GM21515 (cell line): ENCODE measurements around the gene F5.
"Not testable (repeated sequence)": the region's sequence is repeated elsewhere in the genome, so short reads cannot be mapped to it uniquely, and the experiment has no call there.

Experiments used
- ATAC-seq: cut with Tn5 transposase; IDR thresholded peaks from one replicate; pipeline ENCODE4 v1.9.1; 2021; ENCODE audit not compliant: unreplicated experiment

The F5 gene

GRCh38 chr1:169546087-169546995, 39.9 kb downstream of the F5 start:
- peak; percentile 67 for ATAC-seq

DNA sequence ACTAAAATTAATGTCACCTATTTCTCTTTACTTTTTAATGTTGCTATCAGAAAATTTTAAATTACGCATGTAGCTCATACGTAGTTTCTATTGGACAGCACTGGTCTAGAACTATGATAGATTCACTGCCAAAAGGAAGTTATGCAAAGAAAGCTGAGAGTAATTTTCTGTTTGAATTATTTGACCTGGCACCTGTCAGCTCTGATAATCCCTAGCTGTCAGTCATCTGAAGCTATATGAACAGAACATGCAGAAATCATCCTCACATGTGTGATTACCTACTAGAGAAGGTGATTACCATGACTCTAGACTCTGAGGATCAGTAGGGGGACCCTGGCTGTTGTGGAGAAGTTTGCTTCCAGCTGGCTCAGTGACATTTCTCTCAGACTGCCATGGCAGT, 40.8 kb downstream of the F5 start:
- ATAC-seq: no peak

DNA sequence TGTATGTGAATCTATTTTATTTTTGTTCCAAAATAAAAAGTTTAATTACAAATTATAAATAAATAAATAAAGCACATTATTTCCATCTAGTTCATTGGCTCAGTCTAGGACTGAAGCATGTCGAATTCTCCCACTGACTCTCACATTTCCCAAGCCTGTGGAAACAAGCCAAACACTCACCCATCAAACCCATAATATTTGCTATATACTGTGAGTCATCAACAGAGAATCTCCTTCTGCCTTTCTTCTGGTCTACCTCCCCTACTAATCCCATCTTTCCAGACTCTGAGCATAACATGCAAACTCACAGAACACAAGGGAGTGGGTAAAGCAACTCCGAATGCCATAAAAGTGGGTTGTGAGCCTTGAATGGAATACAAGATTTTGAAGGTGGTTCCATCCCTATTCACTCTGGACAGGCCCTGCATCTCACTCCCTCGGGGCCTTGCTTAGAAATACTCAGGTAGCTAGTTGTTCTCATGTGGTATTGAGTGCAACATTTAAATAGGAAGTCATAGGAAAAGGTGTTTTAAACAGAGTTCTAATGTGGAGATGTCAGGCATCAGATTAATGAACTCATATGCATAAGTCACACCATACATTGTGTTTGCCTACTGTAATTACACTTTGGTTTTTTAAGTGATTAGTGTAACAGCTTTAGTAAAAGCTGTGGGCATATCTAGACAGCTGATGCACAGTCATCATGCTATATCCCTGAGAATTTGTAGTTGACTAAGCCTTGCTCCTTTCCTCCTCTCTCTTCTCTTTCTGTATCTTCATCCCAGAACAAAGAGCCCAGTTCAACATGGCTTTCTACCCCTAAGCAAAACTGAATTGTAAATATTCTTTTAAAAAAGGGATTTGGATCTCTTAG, 47.0 kb downstream of the F5 start:
- no peak for ATAC-seq

DNA sequence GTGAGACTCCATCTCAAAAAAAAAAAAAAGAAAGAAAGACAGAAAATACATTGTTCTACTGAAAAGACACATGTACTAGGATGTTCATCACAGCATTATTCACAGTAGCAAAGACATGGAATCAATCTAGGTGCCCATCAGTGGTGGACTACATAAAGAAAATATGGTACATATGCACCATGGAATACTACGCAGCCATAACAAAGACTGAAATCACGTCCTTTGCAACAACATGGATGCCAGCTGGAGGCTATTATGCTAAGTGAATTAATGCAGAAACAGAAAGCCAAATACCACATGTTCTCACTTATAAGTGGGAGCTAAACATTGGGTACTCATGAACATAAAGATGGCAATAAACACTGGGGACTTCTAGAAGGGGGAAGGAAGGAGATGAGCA, 51.6 kb downstream of the F5 start:
- ATAC-seq: no peak

GRCh38 chr1:169533528-169534190, 52.6 kb downstream of the F5 start:
- ATAC-seq: not testable (repeated sequence)

- ATAC-seq: no peak
Observed at GRCh38 chr1:169530448-169530847, 55.8 kb downstream of the F5 start.

DNA sequence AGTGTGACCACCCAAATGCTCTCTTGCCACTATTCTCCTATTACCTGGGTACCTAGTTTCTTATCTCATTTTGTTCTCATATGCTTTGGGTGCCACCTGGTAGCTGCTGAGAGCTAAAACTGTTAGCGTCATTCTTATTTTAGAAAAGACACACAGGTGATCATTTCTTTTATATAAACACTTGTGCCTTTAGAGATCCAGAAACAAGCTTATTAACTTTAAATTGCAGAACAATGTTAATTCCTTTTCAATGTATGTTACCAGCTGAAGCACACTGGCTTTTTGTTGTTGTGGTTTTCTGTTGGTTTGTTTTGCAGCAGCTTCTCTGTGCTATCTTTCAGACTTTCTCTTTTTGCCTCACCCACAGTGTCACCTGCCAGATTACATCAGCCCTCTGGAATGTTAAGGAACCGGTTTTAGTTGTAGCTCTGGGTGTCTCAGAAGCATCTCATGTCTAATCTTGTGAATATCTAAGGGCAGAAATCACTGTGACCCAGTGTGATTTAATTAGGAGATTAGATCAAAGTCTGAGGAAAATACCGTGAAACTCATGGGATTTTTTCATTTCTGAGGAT, 57.1 kb downstream of the F5 start:
- no peak for ATAC-seq

DNA sequence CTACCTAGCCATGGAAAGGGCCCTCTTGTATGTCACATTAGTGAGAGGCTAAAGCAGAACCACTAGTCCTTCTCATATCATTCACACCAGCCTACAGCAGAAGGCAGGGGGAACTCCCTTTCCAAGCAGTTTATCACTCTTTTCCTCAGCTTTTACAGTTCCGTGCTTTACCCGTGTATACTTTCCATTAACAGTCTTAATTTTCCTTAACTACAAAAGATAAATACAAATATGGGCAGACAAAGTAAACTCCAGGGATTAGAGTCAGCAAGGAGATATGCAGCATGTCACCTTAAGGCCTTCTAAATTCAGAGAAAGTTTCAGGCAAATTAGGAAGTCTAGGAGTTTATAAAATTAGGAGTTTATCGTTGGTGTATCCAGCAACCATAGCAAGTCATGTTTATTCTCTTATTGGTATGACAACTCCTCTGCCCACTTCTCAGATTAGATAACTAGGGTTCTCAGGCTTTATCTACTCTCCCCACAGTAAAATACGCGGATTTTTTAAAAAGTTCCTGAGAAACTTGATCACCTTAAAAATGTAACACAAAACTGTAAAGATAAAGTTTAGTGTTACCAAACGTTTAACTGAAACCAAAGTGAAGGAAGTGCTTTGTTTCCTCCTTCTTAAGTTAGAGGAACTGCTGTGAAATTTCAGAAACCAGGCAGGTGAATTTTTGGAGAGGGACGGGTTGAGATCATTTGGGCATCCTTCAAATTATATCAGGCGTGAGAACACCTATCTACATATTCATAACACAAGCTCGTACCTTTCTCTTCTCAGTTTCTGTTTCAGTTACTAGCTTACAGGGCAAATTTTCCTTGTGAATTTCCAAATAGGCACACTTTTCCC, 57.8 kb downstream of the F5 start:
- ATAC-seq: no peak

DNA sequence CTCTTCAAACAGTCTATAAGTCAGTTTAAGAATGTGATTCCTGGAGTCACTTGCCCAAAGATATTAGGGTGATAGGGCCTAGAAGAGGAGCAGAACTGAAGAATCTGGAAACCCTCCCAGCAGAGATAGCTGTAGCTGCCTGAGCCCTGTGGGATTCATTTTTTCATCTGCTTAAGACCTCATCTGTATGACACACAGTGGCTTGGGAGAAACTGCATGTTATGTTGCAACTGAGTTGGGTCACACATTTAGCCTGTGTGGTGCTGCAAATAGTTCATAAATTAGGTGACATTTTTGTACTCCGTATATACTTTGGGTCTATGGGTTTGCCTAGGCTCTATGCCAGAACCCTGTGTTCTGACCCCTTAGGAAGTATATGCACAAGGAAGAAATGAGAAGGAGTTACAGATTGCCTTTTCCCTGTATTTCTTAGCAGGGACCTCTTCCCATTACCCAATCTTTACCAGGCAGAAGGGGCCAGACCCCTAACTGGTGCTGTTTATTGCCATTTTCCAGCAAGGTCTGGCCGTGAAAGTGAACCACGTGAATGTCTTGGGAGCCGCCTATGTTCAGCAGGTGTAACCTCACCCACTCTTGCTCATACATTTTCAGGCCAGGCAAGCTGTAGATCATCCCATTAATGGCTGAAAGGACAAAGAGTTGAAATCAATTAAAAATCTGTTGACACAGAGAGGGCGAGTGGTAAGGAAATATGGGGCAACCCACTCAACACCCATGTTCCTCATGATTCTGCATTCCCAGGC, 58.6 kb downstream of the F5 start:
- no peak for ATAC-seq

- ATAC-seq: no peak
Observed at GRCh38 chr1:169527001-169527400, 59.3 kb downstream of the F5 start.

DNA sequence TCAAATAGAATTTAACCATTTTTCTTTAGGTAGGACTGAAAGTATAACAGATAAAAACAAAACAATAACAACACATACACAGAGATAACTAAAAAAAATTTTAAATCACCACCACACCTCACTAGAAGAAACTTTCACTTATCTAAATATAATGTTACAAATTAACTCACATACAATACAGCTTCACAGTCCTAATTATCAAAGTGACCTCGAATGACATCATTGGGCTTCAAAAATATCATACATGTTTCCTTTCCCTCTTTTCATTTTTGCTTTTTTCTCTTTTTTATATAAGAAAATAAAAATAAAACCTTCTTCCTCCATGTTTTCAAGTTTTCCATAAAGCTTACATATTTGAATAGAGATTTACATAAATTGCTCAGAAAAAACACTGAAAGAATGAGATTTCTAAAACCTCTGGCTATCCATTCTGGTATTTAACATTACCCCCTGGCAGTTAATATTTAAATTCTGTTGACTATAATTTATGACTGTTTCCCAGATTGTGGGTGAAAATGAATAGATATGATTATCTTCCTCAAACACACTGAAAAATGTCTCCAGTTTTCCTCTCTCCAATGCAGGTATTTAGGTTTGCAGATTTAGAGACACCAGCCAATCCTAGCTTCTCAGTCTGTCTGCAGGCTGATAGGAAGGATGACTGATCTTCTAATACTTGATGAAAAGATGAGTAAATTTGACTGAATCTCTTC, 60.0 kb downstream of the F5 start:
- ATAC-seq: no peak

DNA sequence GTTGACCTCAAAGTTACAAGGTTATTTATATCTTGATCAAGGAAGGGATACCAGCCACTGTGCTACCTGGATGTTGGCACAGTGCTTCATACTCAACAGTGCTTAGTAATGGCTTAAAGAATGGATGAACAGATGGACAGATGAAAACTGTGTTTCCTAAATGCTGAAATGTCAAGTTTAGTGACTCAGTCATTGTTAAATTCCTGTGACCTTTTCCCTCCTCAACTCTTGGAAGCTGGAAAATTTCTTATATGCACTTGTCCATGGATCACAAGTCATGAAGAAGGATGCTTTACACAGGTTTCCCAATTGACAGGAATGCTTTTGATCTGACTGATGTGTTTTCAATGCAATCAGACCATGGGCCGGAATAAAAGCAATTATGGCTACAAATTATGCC, 60.9 kb downstream of the F5 start:
- no peak for ATAC-seq

- ATAC-seq: no peak
Observed at GRCh38 chr1:169523904-169524303, 62.4 kb downstream of the F5 start.

- no peak for ATAC-seq
Observed at GRCh38 chr1:169521226-169521625, 65.1 kb downstream of the F5 start.

DNA sequence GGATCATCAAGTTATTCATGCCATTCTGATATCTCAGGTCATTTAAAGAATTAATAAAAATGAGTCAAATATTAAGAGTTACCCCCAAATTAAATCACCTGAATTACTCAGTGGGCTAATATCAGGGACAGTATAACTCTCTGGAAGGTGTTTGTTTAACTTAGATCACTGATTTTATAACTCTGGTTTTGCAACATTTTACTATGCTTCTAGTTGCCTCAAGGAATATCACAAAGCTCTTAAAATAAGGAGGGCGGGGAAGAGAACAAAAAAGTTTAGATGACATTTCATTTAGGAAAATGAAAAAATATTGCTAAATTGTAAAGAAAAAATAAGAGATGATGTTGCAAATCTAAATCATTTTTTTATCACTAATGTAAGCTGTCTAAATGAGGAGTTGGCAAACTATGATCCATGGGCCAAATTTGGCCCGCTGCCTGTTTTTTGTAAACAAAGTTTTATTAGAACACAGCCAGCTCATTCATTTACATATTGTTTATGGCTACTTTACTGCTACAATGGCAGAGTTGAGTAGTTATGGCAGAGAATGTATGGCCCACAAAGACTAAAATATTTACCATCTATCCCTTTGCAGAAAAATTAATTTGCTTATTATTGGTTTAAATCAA, 68.6 kb downstream of the F5 start:
- no peak for ATAC-seq

- ATAC-seq: no peak
Observed at GRCh38 chr1:169515641-169516040, 70.6 kb downstream of the F5 start.

- ATAC-seq: no peak
Observed at GRCh38 chr1:169514566-169515270, 71.6 kb downstream of the F5 start.

DNA sequence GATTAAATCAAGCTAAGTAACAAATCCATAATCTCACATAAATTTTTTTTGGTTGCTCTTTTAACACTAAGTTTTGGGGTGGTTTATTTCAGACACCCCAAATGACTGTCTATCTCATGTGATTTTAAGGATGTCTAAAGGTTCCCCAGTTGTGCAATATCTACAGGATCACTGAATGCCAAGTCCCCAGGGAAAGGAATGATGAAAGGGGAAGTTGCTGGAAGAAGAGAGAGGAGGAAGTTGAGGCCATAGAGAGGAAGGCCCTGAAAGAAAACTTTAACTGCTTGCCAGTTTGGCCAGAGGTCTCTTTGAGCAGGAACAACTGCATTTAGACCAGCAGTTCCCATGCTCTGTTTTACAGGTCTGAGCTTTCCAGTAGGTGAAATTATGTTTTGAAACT, 73.1 kb downstream of the F5 start:
- ATAC-seq: no peak
